Body of pancreas (tissue), 4 donors: ENCODE measurements around the gene NCLN. TPM values are rescaled to one million over a fixed set of nuclear protein-coding genes. Genes with fewer than 3 reads are reported as not detected.
"Not testable (repeated sequence)": the region's sequence is repeated elsewhere in the genome, so short reads cannot be mapped to it uniquely, and the experiment has no call there.

Experiments used
- ATAC-seq: fragments of 150-250 bp; one replicate; pipeline ENCODE4 v1.9.1; 2016
- DNase-seq, 4 donors: peaks; one replicate each; pipeline ENCODE4 v3.0.0-alpha.2; 2019
- H3K27ac ChIP-seq, 4 donors: fragments of 200-600 bp; sonication (generic); 1 replicate in 3 of 4; 2 replicates in 1 of 4; pipeline versions ENCODE4 v1.5.1 to v1.6.1; 2016 to 2019; ENCODE audit warnings: mild to moderate bottlenecking in 1 of 4, mixed read lengths in 1 of 4, moderate library complexity in 1 of 4
- H3K27me3 ChIP-seq, 2 donors: fragments of 200-600 bp; sonication (generic); one replicate each; pipeline ENCODE4 v1.6.0; 2016; ENCODE audit warnings: mild to moderate bottlenecking in 1 of 2
- H3K36me3 ChIP-seq, 2 donors: fragments of 200-600 bp; sonication (generic); replicated peaks in 1 of 2; 2 replicates each; pipeline ENCODE4 v1.5.1; 2016; ENCODE audit warnings: low read depth in 2 of 2; ENCODE audit not compliant: insufficient read depth in 1 of 2
- H3K4me1 ChIP-seq: fragments of 200-600 bp; sonication (generic); one replicate; pipeline ENCODE4 v1.6.0; 2016
- H3K4me3 ChIP-seq, 2 donors: fragments of 200-600 bp; sonication (generic); 1 replicate in 1 of 2; 2 replicates in 1 of 2; pipeline ENCODE4 v1.5.1; 2016 to 2019
- H3K9me3 ChIP-seq, 3 donors: fragments of 200-600 bp; sonication (generic); 1 replicate in 2 of 3; 2 replicates in 1 of 3; pipeline ENCODE4 v1.5.1; 2016
- CTCF ChIP-seq, 7 experiments: fragments of 450-650 bp in 4 of 7; fragments of 200-600 bp in 3 of 7; sonication (generic) in 3 of 7; IDR thresholded peaks; one replicate each; pipeline ENCODE4 v1.5.1; 2016 to 2019; ENCODE audit warnings: antibody characterized with exemption in 7 of 7
- POLR2A ChIP-seq, 3 donors: fragments of 450-650 bp; IDR thresholded peaks; one replicate each; pipeline ENCODE4 v1.6.1; 2016; ENCODE audit warnings: antibody characterized with exemption in 3 of 3, mild to moderate bottlenecking in 2 of 3
- WGBS, 2 donors: methylation state at CpG; one replicate each; pipeline ENCODE4 v1.1.5; 2017; 5-methylcytosine and 5-hydroxymethylcytosine counted together
- intact Hi-C: fragments of 100-400 bp; cut with DNase I; formaldehyde crosslinking; loops from one replicate; pipeline ENCODE4 v1.15.1; 2023
- total RNA-seq, 2 donors: library from RNA; depleted of rRNA; stranded (reverse); fragments of >200 nt; gene quantifications; one replicate each; pipeline ENCODE4 v1.1.0, GENCODE V29; 2016

NCLN gene
- total RNA-seq, 2 donors from 2014 or later = 30.6 to 56.0 TPM

GRCh38 chr19:3190921-3191805, 5.4 kb downstream of the NCLN start:
- no peaks in the 10 kb centered on the region for H3K9me3 ChIP-seq
- intact Hi-C loops = no loop called here
- WGBS, 2 donors = 88 to 92% methylated on average over 31 to 46 of the region's 46 CpGs

GRCh38 chr19:3191806-3192104, 6.0 kb downstream of the NCLN start:
- H3K36me3 ChIP-seq, H3K27me3 ChIP-seq, intact Hi-C loops, H3K9me3 ChIP-seq, DNase-seq, H3K4me3 ChIP-seq, ATAC-seq, H3K27ac ChIP-seq: not testable (repeated sequence)
- peaks cover 26% of the 10 kb centered on the region for H3K4me1 ChIP-seq
- 91 to 95% methylated on average over 12 of the region's 12 CpGs for WGBS, 2 donors

More at GRCh38 chr19:3190921-3191805, 5.4 kb downstream of the NCLN start:
- H3K27me3 ChIP-seq = no peaks in the 10 kb centered on the region
- peaks cover 30% of the 10 kb centered on the region for H3K4me1 ChIP-seq
- DNase-seq = no peak
- no peak overlapping the region for H3K27ac ChIP-seq
- TF ChIP-seq POLR2A (IDR thresholded peaks at IDR 0.05) (no peak), CTCF (IDR thresholded peaks at IDR 0.05) (no peak)
- no peaks in the 10 kb centered on the region for H3K36me3 ChIP-seq
- no peak overlapping the region for H3K4me3 ChIP-seq
- ATAC-seq = no peak

GRCh38 chr19:3192228-3192635, 6.5 kb downstream of the NCLN start:
- ATAC-seq (no peak), DNase-seq (no peak)
- H3K4me1 ChIP-seq = peaks cover 22% of the 10 kb centered on the region
- no peaks in the 10 kb centered on the region for H3K27me3 ChIP-seq
- intact Hi-C loops = no loop called here
- H3K36me3 ChIP-seq = no peaks in the 10 kb centered on the region
- H3K4me3 ChIP-seq = no peak overlapping the region
- WGBS, 2 donors = 95 to 96% methylated on average over 20 to 29 of the region's 32 CpGs
- H3K9me3 ChIP-seq = no peaks in the 10 kb centered on the region
- no peak overlapping the region for H3K27ac ChIP-seq
- TF ChIP-seq CTCF (IDR thresholded peaks at IDR 0.05) (no peak), POLR2A (IDR thresholded peaks at IDR 0.05) (no peak)

- no peak for ATAC-seq
Observed at GRCh38 chr19:3192684-3193083, 7.0 kb downstream of the NCLN start.

More at GRCh38 chr19:3192684-3193083, 7.0 kb downstream of the NCLN start:
- no peak for DNase-seq
- H3K27ac ChIP-seq = no peak overlapping the region
- H3K36me3 ChIP-seq = no peaks in the 10 kb centered on the region
- H3K4me3 ChIP-seq = no peak overlapping the region
- WGBS, 2 donors = 92 to 96% methylated on average over 4 to 14 of the region's 14 CpGs
- intact Hi-C loops = no loop called here
- TF ChIP-seq POLR2A (IDR thresholded peaks at IDR 0.05) (no peak), CTCF (IDR thresholded peaks at IDR 0.05) (no peak)
- H3K9me3 ChIP-seq = no peaks in the 10 kb centered on the region
- peaks cover 17% of the 10 kb centered on the region for H3K4me1 ChIP-seq
- no peaks in the 10 kb centered on the region for H3K27me3 ChIP-seq
